ENCODE results near the gene TMEM135.
"Not testable (repeated sequence)": the region's sequence is repeated elsewhere in the genome, so short reads cannot be mapped to it uniquely, and the experiment has no call there.

Gene TMEM135

DNA sequence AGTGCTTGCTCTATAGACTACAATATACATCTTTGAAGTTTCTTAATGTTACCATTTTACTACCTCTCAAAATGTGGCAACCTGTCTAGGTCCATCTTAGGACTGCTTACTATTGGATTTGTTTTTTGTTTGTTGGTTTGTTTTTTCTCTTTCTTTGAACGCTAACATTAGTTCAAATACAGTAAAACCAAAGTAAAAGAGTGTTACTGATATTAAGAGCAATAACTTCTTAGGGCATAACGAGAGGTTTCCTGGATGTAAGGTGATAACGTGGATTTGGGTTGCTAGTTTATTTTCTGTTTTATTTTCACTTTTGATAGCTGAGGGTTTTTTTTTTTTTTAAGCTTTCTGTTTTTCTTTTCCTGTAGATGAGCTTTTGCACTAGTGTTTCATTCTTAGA is 43.6 kb downstream of the TMEM135 start:
- no peak for DNase-seq

DNA sequence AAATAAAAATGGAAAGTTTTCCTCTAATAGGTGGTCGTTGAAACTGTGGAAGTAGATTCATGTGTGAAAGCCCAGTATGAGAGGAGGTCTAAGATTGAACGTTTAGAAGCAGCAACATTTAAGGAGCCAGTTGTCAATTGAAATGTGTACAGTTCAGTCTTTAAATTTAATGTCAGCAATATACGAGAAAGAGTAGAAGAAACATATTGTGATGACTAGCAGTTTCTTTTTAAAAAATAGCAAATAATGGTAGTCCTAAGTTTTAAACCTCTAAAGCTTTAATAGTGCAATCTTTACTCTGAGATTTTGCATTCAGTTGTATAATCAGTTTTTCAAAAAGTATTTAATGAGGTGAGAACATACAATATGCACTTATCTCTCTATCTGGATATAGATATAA is 44.9 kb downstream of the TMEM135 start:
- no peak for DNase-seq

DNA sequence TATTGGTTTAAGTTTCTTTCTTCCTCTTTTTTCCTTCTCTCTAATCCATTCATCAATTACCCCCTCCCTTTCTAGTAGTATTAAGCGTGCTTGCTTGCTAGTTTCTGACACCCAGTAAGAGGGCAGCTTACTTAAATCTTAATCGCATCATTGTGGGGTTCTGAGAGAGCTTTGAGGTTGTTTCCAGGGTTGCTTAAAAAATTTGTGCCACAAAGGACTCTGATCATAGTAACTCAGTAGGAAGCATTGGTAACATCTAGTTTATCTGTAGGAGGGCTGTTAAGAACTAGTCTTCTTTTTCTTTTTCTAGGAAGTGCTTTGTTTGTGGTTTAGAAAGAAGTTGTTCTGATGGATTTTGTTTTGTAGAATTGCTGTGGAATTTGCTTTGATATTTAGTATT is 45.3 kb downstream of the TMEM135 start:
- DNase-seq: no peak

DNA sequence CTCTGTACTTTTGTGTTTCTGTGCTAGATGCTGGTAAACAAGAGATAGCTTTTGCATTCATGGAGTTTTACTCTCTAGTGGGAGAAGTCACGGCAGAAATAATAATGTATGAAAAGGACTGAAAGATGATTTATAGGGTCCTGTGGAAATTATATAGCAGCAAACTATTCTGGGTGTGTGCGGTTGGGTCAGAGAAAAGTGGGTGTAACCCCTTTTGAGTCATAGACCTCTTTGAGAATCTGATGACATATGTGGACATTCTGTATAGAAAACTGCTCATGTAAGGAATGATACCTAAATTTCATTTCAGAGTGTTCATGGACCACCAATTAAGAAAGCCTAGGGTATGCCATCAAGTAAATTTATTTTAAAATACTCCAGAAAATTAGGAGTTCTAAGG is 54.4 kb downstream of the TMEM135 start:
- peak; percentile 9 for DNase-seq

DNA sequence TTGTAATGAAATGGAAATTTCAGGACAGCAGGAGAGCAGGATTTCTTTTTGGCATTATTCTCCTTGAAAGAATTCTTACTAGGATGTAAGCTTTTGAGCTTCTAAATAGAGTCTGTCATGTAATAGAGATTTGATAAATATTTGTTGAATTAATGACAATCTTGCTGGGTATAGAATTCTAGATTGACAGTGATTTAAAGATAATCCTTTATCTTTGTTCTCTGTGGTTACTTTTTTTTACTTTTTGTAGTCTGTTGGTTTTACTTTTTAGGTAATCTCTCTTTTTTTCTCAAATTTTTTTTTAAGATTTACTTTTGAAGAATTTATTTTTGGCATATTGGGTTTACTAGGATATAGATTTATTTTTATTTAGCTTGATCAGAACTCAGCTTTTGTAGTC is 54.8 kb downstream of the TMEM135 start:
- DNase-seq: no peak

DNA sequence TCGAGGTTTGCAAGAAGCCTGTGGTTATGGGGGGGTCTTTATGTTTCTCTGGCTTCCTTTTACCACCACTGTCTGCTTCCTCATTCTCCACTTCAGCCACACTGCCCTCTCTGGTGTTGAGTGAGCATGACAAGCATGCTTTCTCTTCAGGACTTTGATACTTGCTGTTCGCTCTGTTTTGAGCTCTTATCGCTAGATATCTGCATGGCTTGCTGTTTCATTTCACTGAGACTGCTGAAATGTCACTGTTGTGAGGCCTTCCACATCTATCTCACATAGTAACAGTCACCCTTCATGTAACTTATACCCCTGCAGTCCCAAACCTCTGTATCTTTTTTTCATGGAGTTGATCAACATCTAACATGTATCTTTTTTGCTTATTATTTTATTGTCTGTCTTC is 59.8 kb downstream of the TMEM135 start:
- peak; percentile 72 for DNase-seq

DNA sequence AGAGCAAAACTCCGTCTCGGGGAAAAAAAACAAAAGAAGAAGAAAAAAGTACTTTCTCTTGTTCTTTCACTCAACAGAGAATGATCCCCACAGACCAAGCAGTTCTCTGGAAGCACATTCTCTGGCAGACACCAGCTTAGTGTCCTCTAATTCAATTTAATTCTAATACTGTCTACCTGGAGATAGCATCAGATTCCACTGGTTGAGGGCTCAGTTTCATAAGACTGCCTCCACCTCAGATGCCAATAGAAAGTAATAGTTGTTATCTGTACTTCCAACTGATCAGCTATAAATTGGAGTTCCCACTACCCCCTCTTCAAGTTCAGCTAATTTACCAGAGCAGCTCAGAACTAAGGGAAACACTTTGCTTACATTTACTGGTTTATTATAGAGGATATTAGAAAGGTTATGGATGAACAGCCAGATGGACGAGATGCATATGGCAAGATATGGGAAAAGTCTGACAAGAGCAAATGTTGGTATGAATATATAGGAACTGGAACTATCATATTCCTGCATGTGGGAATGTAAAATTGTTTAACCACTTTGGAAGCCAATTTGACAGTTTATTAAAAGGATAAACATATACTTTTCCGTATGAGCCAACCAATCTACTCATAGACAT is 64.3 kb downstream of the TMEM135 start:
- no peak for DNase-seq

DNA sequence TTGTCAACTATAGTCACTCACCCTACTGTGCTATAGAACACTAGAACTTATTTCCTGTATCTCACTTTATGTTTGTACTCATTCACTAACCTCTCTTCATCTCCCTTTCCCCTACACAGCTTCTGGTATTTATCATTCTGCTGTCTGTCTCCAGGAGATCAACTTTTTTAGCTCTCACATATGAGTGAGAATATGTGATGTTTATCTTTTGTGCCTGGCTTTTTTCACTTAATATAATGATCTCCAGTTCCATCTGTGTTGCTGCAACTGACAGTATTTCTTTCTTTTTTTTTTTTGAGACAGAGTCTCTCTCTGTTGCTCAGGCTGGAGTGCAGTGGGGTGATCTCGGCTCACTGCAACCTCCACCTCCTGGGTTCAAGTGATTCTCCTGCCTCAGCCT is 68.1 kb downstream of the TMEM135 start:
- DNase-seq: not testable (repeated sequence)

DNA sequence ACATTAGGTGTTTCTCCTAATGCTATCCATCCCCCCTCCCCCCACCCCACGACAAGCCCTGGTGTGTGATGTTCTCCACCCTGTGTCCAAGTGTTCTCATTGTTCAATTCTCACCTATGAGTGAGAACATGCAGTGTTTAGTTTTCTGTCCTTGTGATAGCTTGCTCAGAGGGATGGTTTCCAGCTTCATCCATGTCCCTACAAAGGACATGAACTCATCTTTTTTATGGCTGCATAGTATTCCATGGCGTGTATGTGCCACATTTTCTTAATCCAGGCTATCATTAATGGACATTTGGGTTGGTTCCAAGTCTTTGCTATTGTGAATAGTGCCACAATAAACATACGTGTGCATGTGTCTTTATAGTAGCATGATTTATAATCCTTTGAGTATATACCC is 69.6 kb downstream of the TMEM135 start:
- DNase-seq: not testable (repeated sequence)

DNA sequence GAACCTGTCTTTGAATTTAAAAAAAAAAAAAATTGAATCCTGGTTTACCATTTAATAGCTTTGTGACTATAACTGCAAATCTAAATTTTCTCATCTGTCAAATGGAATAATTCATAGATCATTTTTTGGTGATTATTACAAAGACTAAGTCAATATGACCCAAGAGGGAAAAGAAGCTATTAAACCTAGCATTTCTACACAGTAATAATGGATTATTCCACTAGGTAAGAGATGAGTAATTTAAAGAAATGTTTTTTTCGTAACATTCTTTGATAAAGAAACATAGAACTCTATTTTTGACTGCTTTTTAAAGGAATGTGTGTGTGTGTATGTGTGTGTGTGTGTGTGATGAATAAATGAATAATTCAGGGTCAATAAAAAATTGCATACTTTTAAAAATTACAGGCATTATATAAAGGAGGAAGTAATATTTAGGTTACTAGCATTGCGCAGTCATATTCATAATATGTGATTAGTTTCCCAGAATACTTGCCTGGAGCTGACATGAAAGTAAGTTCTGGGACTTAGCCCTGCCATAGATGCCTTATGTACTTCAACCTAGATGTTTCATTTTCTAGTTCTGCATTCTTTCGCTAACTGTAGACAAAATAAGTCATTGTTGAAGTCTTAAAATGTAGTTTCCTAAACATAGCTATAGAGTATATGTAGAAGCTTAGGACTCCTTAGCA is 72.9 kb downstream of the TMEM135 start:
- no peak for DNase-seq

DNA sequence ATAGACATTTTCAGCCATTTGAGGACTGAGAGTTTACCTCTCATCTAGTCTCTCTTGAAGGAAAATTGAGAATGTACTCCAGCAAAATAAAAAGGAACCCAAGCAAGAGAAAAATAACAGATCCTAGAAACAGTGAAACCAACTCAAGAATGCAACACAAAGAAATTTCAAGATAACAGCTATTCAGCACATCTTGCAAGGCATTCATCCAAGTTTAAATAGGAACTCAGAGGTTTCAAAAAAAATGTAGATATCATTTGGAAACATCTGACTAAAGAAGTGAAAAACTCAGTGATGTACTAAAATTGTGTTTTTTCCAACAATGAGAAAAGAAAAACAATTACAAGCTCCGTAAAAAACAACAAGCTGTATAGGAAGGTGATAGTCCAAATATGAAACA is 76.4 kb downstream of the TMEM135 start:
- no peak for DNase-seq

DNA sequence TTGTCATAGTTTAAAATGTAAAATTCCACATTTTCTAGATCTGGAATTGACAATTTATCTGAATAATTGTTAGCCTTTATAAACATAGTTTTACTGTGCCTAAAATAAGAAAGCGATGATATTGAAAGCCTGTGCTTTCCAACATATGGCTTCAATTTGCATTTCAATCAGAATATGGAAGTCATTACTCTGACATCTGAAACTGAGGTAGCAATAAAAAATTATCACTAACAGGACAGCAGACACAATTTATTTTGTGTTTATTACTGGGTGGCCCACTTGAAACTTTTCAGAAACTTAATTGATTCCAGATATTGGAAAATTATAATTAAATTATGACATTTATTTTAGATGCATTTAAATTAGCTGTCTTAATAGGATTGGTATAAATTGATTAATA is 78.5 kb downstream of the TMEM135 start:
- DNase-seq: peak; percentile 50

DNA sequence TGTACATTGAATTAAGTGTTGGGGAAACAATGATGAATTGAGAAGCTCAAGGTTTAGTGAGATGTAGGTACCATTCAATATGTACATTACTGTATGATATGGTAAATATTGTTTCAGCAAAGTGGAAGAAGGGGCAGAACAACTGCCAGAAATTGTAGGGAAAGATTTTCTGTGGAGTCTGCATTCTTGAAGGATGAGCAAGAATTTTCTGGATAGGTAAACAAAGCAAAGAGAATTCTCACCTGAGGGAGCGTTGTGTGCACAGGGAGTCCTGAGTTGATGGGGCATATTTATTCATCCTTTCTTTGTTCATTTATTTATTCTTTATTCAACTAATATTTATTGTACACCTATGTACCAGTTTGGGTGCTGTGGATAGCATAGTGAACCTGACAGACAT is 83.2 kb downstream of the TMEM135 start:
- DNase-seq: peak; percentile 21

DNA sequence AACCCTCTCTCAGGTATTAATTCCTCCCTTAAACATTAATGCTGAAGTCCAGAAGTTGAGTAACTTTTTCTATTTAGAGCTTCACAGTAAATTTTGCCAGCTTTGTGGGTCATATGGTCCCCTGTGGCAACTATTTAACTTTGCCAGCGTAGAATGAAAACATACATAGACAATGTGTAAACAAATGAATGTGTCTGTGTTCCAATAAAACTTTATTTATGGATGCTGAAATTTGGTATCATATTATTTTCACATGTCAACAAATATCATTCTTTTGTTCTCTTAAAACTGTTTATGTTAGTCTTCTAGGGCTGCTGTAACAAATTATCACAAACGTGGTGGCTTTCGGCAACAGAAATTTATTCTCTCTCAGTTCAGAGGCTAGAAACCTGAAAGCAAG is 85.1 kb downstream of the TMEM135 start:
- peak; percentile 68 for DNase-seq

DNA sequence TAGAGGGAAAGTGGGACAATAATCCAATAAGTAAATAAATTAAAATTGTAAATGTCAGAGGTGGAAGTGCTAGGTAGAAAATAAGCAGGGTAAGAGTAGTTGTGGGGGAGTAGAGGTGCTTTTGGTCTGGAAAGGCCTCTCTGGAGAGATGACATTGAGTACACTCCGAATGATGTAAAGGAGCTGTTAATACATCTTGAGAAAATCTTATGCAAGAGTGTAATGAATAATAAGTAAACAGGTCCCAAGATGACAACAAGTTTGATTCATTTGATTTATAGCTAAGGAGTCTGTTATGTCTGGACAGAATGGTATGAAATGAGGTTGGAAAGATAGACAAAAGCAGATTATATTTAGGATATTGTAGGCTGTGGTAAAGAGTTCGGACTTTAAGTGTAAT is 87.5 kb downstream of the TMEM135 start:
- peak; percentile 34 for DNase-seq

DNA sequence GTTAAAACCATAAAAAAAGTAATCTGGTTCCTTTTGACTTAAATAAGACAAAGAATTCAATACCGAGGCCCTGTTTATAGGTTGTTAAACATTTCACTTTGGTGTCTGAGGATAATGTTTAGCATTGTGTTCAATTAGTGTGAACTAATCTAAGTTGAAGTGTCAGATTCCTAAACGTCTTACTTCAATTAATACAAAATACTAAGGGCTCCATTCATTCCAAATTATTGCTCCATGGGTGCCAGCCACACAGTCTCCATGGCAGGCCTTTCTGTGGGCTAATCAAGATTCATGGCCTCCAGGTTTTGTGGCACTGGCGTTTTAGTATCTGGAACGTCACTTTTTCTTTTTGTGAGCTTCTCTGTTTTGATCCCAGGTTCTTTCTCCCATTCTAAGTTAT is 89.4 kb downstream of the TMEM135 start:
- peak; percentile 84 for DNase-seq

DNA sequence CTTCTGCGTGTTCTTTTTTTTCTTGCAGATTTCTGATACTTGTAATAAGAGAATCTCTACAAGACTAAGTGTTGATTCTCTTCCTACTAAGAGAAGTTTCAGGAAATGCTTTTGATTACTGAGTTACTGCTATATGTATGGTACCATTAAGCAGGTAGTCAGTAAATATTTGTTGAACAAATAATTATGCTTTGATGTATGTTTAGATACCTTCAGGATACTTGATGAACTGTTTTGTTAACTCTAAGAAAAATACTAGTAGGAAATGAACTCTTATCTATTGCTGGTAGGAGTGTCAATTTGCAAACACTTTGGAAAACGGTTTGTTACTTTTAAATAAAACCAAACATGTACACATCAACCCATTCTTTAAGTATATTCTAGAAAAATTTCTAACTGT is 90.6 kb downstream of the TMEM135 start:
- peak; percentile 50 for DNase-seq

DNA sequence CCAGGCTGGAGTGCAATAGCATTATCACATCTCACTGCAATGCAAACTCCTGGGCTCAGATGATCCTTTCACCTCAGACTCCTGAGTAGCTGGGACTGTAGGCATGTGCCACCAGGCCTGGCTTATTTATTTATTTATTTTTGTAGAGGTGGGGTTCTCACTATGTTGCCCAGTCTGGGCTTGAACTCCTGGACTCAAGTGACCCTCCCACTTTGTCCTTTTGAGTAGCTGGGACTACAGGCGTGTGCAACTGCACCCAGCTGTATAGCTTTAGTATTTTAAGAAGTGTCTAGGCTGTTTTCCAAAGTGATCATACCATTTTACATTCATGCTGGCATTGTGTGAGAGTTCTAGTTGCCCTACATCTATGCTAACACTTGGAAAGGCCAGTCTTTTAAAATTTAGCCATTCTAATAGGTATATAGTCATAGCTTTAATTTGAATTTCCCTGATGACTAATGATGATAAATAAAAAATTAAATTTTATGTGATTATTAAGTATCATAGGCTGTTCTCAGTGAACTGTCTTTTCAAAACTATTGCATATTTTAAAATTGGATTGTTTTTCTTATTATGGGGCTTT is 96.9 kb downstream of the TMEM135 start:
- DNase-seq: no peak

DNA sequence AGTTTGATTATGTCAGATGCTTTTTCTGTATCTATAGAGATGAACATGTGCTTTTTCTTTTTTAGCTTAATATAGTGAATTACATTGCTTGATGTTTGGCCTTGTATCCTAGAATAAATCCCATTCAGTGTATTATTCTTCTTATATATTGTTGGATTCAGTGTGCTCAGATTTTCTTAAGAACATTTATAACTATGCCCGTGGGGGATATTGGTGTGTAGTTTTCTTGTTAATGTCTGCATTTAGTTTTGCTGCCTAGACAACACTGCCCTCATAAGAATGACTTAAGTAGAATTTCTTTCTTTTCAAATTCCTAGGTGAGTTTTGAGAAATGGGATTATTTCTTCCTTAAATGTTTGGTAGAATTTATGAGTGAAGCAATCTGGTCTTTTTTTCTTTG is 98.5 kb downstream of the TMEM135 start:
- DNase-seq: no peak

DNA sequence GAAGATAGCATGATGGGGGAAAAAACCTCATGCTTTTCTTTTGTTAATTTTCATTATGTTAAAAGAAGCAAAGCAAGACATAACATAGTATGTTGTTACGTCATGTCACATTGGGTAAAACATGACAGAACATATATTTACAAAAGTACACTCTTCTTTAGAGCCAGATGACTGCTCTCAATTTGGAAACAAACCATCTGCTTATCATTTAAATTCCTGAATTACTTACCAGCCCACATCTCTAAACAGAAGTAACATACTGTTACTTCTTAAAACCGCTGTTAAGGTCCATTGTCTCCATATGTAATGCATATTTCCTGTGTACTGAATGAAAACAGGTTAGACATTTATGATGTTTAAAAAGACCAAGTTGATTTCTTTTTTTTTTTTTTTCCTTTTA is 100.0 kb downstream of the TMEM135 start:
- DNase-seq: no peak

DNA sequence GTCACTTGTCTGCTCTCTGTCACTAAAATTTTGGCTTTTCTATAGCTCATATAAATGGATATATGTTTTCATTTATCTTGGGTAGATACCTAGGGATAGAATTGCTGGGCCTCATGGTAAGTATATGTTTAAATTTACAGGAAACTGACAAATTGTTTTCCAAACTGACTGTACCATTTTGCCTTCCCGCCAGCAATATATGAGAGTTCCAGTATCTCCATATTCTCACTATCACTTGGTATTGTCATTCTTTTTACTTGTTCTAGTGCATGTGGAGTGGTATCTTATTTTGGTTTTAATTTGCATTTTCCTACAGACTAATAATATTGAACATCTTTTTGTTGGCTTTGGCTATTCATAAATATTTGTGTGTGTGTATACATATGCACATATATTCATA is 101.7 kb downstream of the TMEM135 start:
- DNase-seq: no peak

DNA sequence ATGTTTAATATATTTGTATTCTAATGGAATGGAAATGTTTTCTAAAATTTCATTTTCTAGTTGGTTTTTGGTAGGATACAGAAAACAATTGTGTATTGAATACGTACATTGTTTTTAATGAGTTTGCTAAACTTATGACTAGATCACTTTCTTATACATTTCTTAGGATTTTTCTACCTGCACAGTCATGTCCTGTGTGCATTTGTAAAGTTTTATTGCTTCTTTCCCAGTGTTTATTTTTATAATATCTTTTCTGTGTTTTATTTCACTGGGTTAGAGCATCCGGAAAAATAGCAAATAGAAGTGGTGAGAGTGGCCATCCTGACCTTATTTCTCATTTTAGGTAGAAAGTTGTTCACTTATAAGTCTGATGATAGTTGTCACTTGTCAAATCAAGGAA is 103.6 kb downstream of the TMEM135 start:
- DNase-seq: no peak

DNA sequence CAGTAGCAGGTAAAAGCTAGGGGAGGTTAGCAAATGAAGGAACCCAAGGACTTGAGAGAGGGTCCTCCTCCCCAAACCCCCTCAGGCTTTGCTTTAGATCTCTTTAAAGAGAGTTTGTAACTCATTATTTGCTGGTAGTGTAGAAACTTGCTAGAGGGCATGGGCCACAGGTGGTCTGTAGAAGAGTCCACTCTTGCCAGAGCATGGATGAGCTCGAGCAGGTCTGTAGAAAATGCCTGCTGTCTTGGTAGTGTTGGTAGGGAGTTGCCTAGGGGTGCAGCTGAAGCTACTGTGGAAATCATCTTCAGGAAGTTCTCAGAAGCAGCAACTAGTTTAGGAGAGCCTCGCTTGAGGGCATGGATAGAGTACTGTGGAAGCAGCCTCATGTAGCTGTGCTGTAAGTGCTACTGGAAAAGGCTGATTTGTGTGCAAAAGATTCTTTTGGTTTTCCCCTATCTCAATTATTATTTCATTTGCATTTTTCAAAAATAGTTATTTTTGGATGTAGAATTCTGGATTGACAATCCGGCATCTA is 104.3 kb downstream of the TMEM135 start:
- DNase-seq: peak; percentile 25

DNA sequence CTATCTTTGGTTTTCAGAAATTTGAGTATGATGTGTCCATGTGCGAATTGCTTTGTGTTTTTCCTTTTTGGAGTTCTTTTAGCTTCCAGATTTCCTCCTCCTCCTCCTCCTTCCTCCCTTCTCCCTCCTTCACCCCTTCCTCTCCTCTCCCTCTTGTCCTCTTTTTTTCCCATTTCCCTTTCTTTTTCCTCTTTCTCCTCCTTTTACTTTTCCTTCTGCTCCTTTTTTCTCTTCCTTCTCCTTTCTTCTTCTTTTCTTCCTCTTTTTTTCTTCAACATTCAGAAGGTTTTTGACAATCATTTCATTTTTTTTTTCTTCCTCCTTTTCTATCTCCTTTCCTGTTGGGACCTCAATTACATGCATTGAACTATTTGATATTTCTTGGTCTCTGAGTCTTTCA is 104.9 kb downstream of the TMEM135 start:
- no peak for DNase-seq

All from NCI-H69 (cell line).